Mesenchymal stem cell (in vitro differentiated cells and primary cell): Measurements from ENCODE around the gene PIGL.

Experiments used
- DNase-seq: peaks from one replicate; pipeline ENCODE4 v3.0.0-alpha.2; 2013
- H2AFZ ChIP-seq: one replicate; pipeline ENCODE4 v1.6.1; 2013; ENCODE audit warnings: low read depth, mild to moderate bottlenecking, control low read depth, inconsistent platforms, low read length, moderate library complexity
- H2AK5ac ChIP-seq: 2 replicates; pipeline ENCODE4 v1.6.1; 2013; ENCODE audit warnings: low read length, moderate library complexity, mild to moderate bottlenecking, inconsistent platforms; ENCODE audit not compliant: severe bottlenecking
- H2BK120ac ChIP-seq: one replicate; pipeline ENCODE4 v1.6.1; 2013; ENCODE audit warnings: low read depth, mild to moderate bottlenecking, inconsistent platforms, low read length, moderate library complexity
- H2BK12ac ChIP-seq, 2 experiments: one replicate each; pipeline ENCODE4 v1.6.1; 2013; ENCODE audit warnings: inconsistent platforms in 2 of 2, low read length in 2 of 2, mild to moderate bottlenecking in 2 of 2, moderate library complexity in 2 of 2, control low read depth in 1 of 2
- H2BK15ac ChIP-seq: one replicate; pipeline ENCODE4 v1.6.1; 2013; ENCODE audit warnings: mild to moderate bottlenecking, low read depth, inconsistent platforms; ENCODE audit not compliant: poor library complexity, severe bottlenecking
- H2BK5ac ChIP-seq: 2 replicates; pipeline ENCODE4 v1.6.1; 2013; ENCODE audit warnings: low read depth, mild to moderate bottlenecking, low read length, control low read depth, inconsistent platforms; ENCODE audit not compliant: poor library complexity, severe bottlenecking
- H3K14ac ChIP-seq, 2 experiments: one replicate each; pipeline ENCODE4 v1.6.1; 2013; ENCODE audit warnings: inconsistent platforms in 2 of 2, low read length in 2 of 2, control low read depth in 1 of 2, mild to moderate bottlenecking in 1 of 2, moderate library complexity in 1 of 2
- H3K18ac ChIP-seq, 2 experiments: one replicate each; pipeline ENCODE4 v1.6.1; 2013; ENCODE audit warnings: inconsistent platforms in 2 of 2, low read length in 2 of 2, control low read depth in 1 of 2, low read depth in 1 of 2, mild to moderate bottlenecking in 1 of 2
- H3K23ac ChIP-seq, 2 experiments: one replicate each; pipeline ENCODE4 v1.6.1; 2013; ENCODE audit warnings: inconsistent platforms in 2 of 2, low read length in 2 of 2, mild to moderate bottlenecking in 2 of 2, moderate library complexity in 2 of 2, control low read depth in 1 of 2
- H3K27ac ChIP-seq: 2 replicates; pipeline ENCODE4 v1.5.1; 2013; ENCODE audit warnings: mild to moderate bottlenecking, moderate library complexity, low read length, control low read depth, inconsistent platforms; ENCODE audit not compliant: poor library complexity, severe bottlenecking
- H3K27me3 ChIP-seq, 2 experiments: 2 replicates each; pipeline versions ENCODE4 v1.6.1 to v1.7.0; 2013; ENCODE audit warnings: low read length in 2 of 2, mild to moderate bottlenecking in 2 of 2, moderate library complexity in 2 of 2, control low read depth in 1 of 2, inconsistent platforms in 1 of 2; ENCODE audit not compliant: control insufficient read depth in 1 of 2, insufficient read depth in 1 of 2
- H3K36me3 ChIP-seq, 2 experiments: 2 replicates each; pipeline versions ENCODE4 v1.6.1 to v1.7.0; 2013; ENCODE audit warnings: low read length in 2 of 2, control low read depth in 1 of 2, inconsistent platforms in 1 of 2, low read depth in 1 of 2, mild to moderate bottlenecking in 1 of 2; ENCODE audit not compliant: insufficient read depth in 2 of 2, control insufficient read depth in 1 of 2
- H3K4ac ChIP-seq, 2 experiments: one replicate each; pipeline ENCODE4 v1.6.1; 2013; ENCODE audit warnings: inconsistent platforms in 2 of 2, low read length in 2 of 2, mild to moderate bottlenecking in 2 of 2, moderate library complexity in 2 of 2, control low read depth in 1 of 2, low read depth in 1 of 2
- H3K4me1 ChIP-seq: 2 replicates; pipeline ENCODE4 v1.6.1; 2013; ENCODE audit warnings: low read depth, low read length, control low read depth; ENCODE audit not compliant: control insufficient read depth, insufficient read depth
- H3K4me2 ChIP-seq: 2 replicates; pipeline ENCODE4 v1.6.1; 2013; ENCODE audit warnings: low read length, mild to moderate bottlenecking, inconsistent platforms; ENCODE audit not compliant: poor library complexity, severe bottlenecking
- H3K4me3 ChIP-seq, 2 experiments: 2 replicates each; pipeline versions ENCODE4 v1.5.1 to v1.7.0; 2013; ENCODE audit warnings: low read length in 2 of 2, mild to moderate bottlenecking in 2 of 2, control low read depth in 1 of 2, low read depth in 1 of 2; ENCODE audit not compliant: insufficient read depth in 1 of 2
- H3K79me1 ChIP-seq: replicated peaks from 2 replicates; pipeline ENCODE4 v1.6.1; 2013; ENCODE audit warnings: mild to moderate bottlenecking, control low read depth, low read length, inconsistent platforms; ENCODE audit not compliant: poor library complexity, severe bottlenecking
- H3K9ac ChIP-seq: 2 replicates; pipeline ENCODE4 v1.7.0; 2013; ENCODE audit warnings: mild to moderate bottlenecking, low read length, moderate library complexity
- H3K9me3 ChIP-seq: 2 replicates; pipeline ENCODE4 v1.7.0; 2013; ENCODE audit warnings: mild to moderate bottlenecking, low read length; ENCODE audit not compliant: control insufficient read depth
- H4K8ac ChIP-seq: one replicate; pipeline ENCODE4 v1.6.1; 2013; ENCODE audit warnings: inconsistent platforms, mild to moderate bottlenecking, low read length, moderate library complexity
- H4K91ac ChIP-seq: one replicate; pipeline ENCODE4 v1.6.1; 2013; ENCODE audit warnings: mild to moderate bottlenecking, low read length, inconsistent platforms
- WGBS: methylation state at CpG from one replicate; pipeline ENCODE4 v1.1.7; 2013; ENCODE audit warnings: mixed read lengths; 5-methylcytosine and 5-hydroxymethylcytosine counted together

The PIGL gene

GRCh38 chr17:16247586-16247984, 30.6 kb downstream of the PIGL start:
- no peaks in the 10 kb centered on the region for H3K4me1 ChIP-seq
- H3K14ac ChIP-seq = no peak overlapping the region
- H2BK120ac ChIP-seq = no peak overlapping the region
- no peak overlapping the region for H2BK15ac ChIP-seq
- no peak overlapping the region for H2AFZ ChIP-seq
- no peak overlapping the region for H4K91ac ChIP-seq
- H3K27ac ChIP-seq = no peak overlapping the region
- H3K18ac ChIP-seq = no peak overlapping the region
- H3K4ac ChIP-seq = no peak overlapping the region
- WGBS = 100% methylated on average over 3 of the region's 7 CpGs
- no peak overlapping the region for H3K4me2 ChIP-seq
- no peaks in the 10 kb centered on the region for H3K36me3 ChIP-seq
- H3K79me1 ChIP-seq = peaks cover 13% of the 10 kb centered on the region
- no peak overlapping the region for H2BK12ac ChIP-seq
- no peaks in the 10 kb centered on the region for H3K27me3 ChIP-seq
- no peak overlapping the region for H3K23ac ChIP-seq
- H2BK5ac ChIP-seq = no peak overlapping the region
- no peak overlapping the region for H3K4me3 ChIP-seq
- no peak overlapping the region for H3K9ac ChIP-seq
- H4K8ac ChIP-seq = no peak overlapping the region
- no peak overlapping the region for H2AK5ac ChIP-seq
- no peaks in the 10 kb centered on the region for H3K9me3 ChIP-seq
- no peak for DNase-seq

- H2BK120ac ChIP-seq = no peak overlapping the region
- H3K9ac ChIP-seq = no peak overlapping the region
- no peak overlapping the region for H2BK5ac ChIP-seq
- H3K4me2 ChIP-seq = no peak overlapping the region
- H2AK5ac ChIP-seq = no peak overlapping the region
- H3K14ac ChIP-seq = no peak overlapping the region
- H2BK15ac ChIP-seq = no peak overlapping the region
- no peaks in the 10 kb centered on the region for H3K27me3 ChIP-seq
- H3K9me3 ChIP-seq = no peaks in the 10 kb centered on the region
- peak; percentile 53 for DNase-seq
- no peak overlapping the region for H4K8ac ChIP-seq
- no peak overlapping the region for H3K18ac ChIP-seq
- H3K4me3 ChIP-seq = no peak overlapping the region
- H4K91ac ChIP-seq = no peak overlapping the region
- H2AFZ ChIP-seq = no peak overlapping the region
- H3K4me1 ChIP-seq = no peaks in the 10 kb centered on the region
- H3K23ac ChIP-seq = no peak overlapping the region
- no peak overlapping the region for H3K4ac ChIP-seq
- H3K36me3 ChIP-seq = no peaks in the 10 kb centered on the region
- H2BK12ac ChIP-seq = no peak overlapping the region
- no peak overlapping the region for H3K27ac ChIP-seq
- H3K79me1 ChIP-seq = peaks cover 12% of the 10 kb centered on the region
- no CpG with 5 or more reads among the region's 1 CpG for WGBS
Measured at GRCh38 chr17:16250635-16251034, 33.6 kb downstream of the PIGL start.

- WGBS = 94% methylated on average over 6 of the region's 6 CpGs
Measured at GRCh38 chr17:16251043-16251442, 34.0 kb downstream of the PIGL start.

GRCh38 chr17:16251556-16251955, 34.5 kb downstream of the PIGL start:
- H4K91ac ChIP-seq = no peak overlapping the region
- H2AFZ ChIP-seq = no peak overlapping the region
- no peak overlapping the region for H2AK5ac ChIP-seq
- no peaks in the 10 kb centered on the region for H3K36me3 ChIP-seq
- H2BK15ac ChIP-seq = no peak overlapping the region
- no peak overlapping the region for H3K4me3 ChIP-seq
- no peak overlapping the region for H3K23ac ChIP-seq
- no peak overlapping the region for H3K9ac ChIP-seq
- H3K79me1 ChIP-seq = peaks cover 11% of the 10 kb centered on the region
- H3K18ac ChIP-seq = no peak overlapping the region
- no peaks in the 10 kb centered on the region for H3K9me3 ChIP-seq
- no peak overlapping the region for H3K4me2 ChIP-seq
- no peak overlapping the region for H2BK120ac ChIP-seq
- H3K27me3 ChIP-seq = no peaks in the 10 kb centered on the region
- no peak for DNase-seq
- no peaks in the 10 kb centered on the region for H3K4me1 ChIP-seq
- H3K27ac ChIP-seq = no peak overlapping the region
- no peak overlapping the region for H2BK12ac ChIP-seq
- WGBS = 100% methylated on average over 1 of the region's 1 CpG
- no peak overlapping the region for H2BK5ac ChIP-seq
- H3K4ac ChIP-seq = no peak overlapping the region
- no peak overlapping the region for H3K14ac ChIP-seq
- H4K8ac ChIP-seq = no peak overlapping the region

More at GRCh38 chr17:16251043-16251442, 34.0 kb downstream of the PIGL start:
- H4K91ac ChIP-seq = no peak overlapping the region
- no peak for DNase-seq
- no peak overlapping the region for H2BK120ac ChIP-seq
- H3K36me3 ChIP-seq = no peaks in the 10 kb centered on the region
- H3K4ac ChIP-seq = no peak overlapping the region
- no peak overlapping the region for H3K14ac ChIP-seq
- H3K4me2 ChIP-seq = no peak overlapping the region
- no peak overlapping the region for H3K18ac ChIP-seq
- H4K8ac ChIP-seq = no peak overlapping the region
- H2BK12ac ChIP-seq = no peak overlapping the region
- no peaks in the 10 kb centered on the region for H3K9me3 ChIP-seq
- no peak overlapping the region for H2AFZ ChIP-seq
- H3K4me3 ChIP-seq = no peak overlapping the region
- H3K79me1 ChIP-seq = peaks cover 10% of the 10 kb centered on the region
- H2AK5ac ChIP-seq = no peak overlapping the region
- no peak overlapping the region for H2BK15ac ChIP-seq
- no peaks in the 10 kb centered on the region for H3K4me1 ChIP-seq
- no peak overlapping the region for H2BK5ac ChIP-seq
- H3K9ac ChIP-seq = no peak overlapping the region
- no peak overlapping the region for H3K27ac ChIP-seq
- no peak overlapping the region for H3K23ac ChIP-seq
- H3K27me3 ChIP-seq = no peaks in the 10 kb centered on the region
